Measurements from ENCODE around the gene SORBS1. TPM values are rescaled to one million over a fixed set of nuclear protein-coding genes. Genes with fewer than 3 reads are reported as not detected.

SORBS1 gene
- total and polyA plus RNA-seq, 2 donors (not counting 3 experiments of a cell fraction or from before 2014, with no cell fraction given): 2.0 to 7.9 TPM

GRCh38 chr10:95543459-95543858 lies 17.7 kb downstream of the SORBS1 start:
- Histone ChIP-seq H3K79me2 (ENCODE audit: control insufficient read depth, insufficient read depth, low read length) (no peaks in the 10 kb centered on the region), H3K4me2 (ENCODE audit: insufficient read depth, low read length) (no peak overlapping the region), H3K9me3 (replicated peaks; ENCODE audit: control insufficient read depth, insufficient read depth, low read length) (no peaks in the 10 kb centered on the region), H3K9ac (replicated peaks; ENCODE audit: extremely low read depth, insufficient read depth, low read length) (no peak overlapping the region), H3K36me3 (ENCODE audit: control insufficient read depth in 2 of 2, extremely low read depth in 1 of 2, insufficient read depth in 2 of 2, low read length in 2 of 2) (no peaks in the 10 kb centered on the region), H2AFZ (ENCODE audit: low read depth, low read length) (no peak overlapping the region), H3K4me3 (replicated peaks in 1 of 3; ENCODE audit: insufficient read depth in 1 of 3, low read depth in 1 of 3, low read length in 3 of 3) (no peak overlapping the region), H3K27me3 (ENCODE audit: control insufficient read depth in 2 of 2, insufficient read depth in 2 of 2, low read length in 2 of 2) (no peaks in the 10 kb centered on the region), H3K9me1 (replicated peaks; ENCODE audit: control insufficient read depth, extremely low read depth, insufficient read depth, low read length) (no peaks in the 10 kb centered on the region), H3K4me1 (ENCODE audit: control insufficient read depth, extremely low read depth, insufficient read depth, low read length) (no peaks in the 10 kb centered on the region), H4K20me1 (replicated peaks; ENCODE audit: control insufficient read depth, extremely low read depth, insufficient read depth, low read length) (no peaks in the 10 kb centered on the region), H3K27ac (ENCODE audit: insufficient read depth, low read depth, low read length) (no peak overlapping the region)
- FAIRE-seq (no peak), DNase-seq (ENCODE audit: low read depth, low spot score) (no peak)
- CTCF ChIA-PET: no interaction called here
- BruUV-seq (replicated peaks): no TSS peak
- POLR2A ChIA-PET: no interaction called here
- intact Hi-C loops (cut with micrococcal nuclease): no loop called here
- dilution Hi-C loops (cut with MboI; ENCODE audit: extremely low pct_ligation_motif_present, low sequenced_read_pairs): no loop called here
- TF ChIP-seq JUN (IDR thresholded peaks at IDR 0.05; ENCODE audit: borderline replicate concordance, insufficient read depth, insufficient read length, low read depth): no peak
- no peak for TF ChIP-seq MYC (IDR thresholded peaks at IDR 0.05; ENCODE audit: low read depth, low read length)
- TF ChIP-seq FOS (IDR thresholded peaks at IDR 0.05; ENCODE audit: borderline replicate concordance, insufficient read depth, low read length): no peak
- TF ChIP-seq POLR2A (IDR thresholded peaks at IDR 0.05; ENCODE audit: low read depth, low read length): no peak
- TF ChIP-seq CTCF (IDR thresholded peaks at IDR 0.05; ENCODE audit: extremely low read depth in 1 of 2, insufficient read depth in 1 of 2, low read depth in 1 of 2, low read length in 2 of 2): no peak
- TF ChIP-seq GATA2 (IDR thresholded peaks at IDR 0.05; ENCODE audit: insufficient read depth, insufficient read length, low read depth, low read length): no peak
- TF ChIP-seq MAX (IDR thresholded peaks at IDR 0.05; ENCODE audit: insufficient read depth, insufficient read length): no peak

Data from endothelial cell of umbilical vein (primary cell).